ENCODE measurements around the gene PPP1R3C.

GRCh38 chr10:91634898-91635297 is 2.0 kb upstream of the PPP1R3C start:
- TF ChIP-seq, protein P1, sequence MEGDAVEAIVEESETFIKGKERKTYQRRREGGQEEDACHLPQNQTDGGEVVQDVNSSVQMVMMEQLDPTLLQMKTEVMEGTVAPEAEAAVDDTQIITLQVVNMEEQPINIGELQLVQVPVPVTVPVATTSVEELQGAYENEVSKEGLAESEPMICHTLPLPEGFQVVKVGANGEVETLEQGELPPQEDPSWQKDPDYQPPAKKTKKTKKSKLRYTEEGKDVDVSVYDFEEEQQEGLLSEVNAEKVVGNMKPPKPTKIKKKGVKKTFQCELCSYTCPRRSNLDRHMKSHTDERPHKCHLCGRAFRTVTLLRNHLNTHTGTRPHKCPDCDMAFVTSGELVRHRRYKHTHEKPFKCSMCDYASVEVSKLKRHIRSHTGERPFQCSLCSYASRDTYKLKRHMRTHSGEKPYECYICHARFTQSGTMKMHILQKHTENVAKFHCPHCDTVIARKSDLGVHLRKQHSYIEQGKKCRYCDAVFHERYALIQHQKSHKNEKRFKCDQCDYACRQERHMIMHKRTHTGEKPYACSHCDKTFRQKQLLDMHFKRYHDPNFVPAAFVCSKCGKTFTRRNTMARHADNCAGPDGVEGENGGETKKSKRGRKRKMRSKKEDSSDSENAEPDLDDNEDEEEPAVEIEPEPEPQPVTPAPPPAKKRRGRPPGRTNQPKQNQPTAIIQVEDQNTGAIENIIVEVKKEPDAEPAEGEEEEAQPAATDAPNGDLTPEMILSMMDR (IDR thresholded peaks at IDR 0.05) = no peak
- TF ChIP-seq POLR2A (IDR thresholded peaks at IDR 0.05) = no peak
